Right ventricle myocardium superior (tissue), 1 donor: ENCODE data around the gene SRSF1. TPM values are rescaled to one million over a fixed set of nuclear protein-coding genes. Genes with fewer than 3 reads are reported as not detected.
"Not testable (repeated sequence)": the region's sequence is repeated elsewhere in the genome, so short reads cannot be mapped to it uniquely, and the experiment has no call there.

Experiments
- ATAC-seq: fragments of 200-7000 bp; cut with Tn5 transposase; one replicate; pipeline ENCODE4 v1.9.1; 2020; ENCODE audit warnings: mild to moderate bottlenecking; ENCODE audit not compliant: poor library complexity
- DNase-seq: peaks from one replicate; pipeline ENCODE4 v3.0.0-alpha.2; 2020
- intact Hi-C: fragments of 100-400 bp; cut with DNase I; formaldehyde crosslinking; loops from one replicate; pipeline ENCODE4 v1.11.2; 2022
- total RNA-seq: library from RNA; stranded (reverse); fragmentation: NEBNext Ultra II Directional; extraction: Animal tissue kit (Norgen Biotek cat#: 25700); gene quantifications from one replicate; pipeline ENCODE4 v1.2.1, GENCODE V29; 2021
- donor health status: DM: no; HTN: yes; CAD: no; lungs with severe emphysema.

SRSF1 gene
- total RNA-seq, 1 donor from 2014 or later = 90.9 TPM

- ATAC-seq (no peak), DNase-seq (no peak)
- intact Hi-C loops = no loop called here
These were observed 30.5 kb downstream of the SRSF1 start for GRCh38 chr17:57976594-57976993.

GRCh38 chr17:57975044-57975443, 32.0 kb downstream of the SRSF1 start:
- ATAC-seq (peak; percentile 53), DNase-seq (no peak)
- intact Hi-C loops = no loop called here

DNA sequence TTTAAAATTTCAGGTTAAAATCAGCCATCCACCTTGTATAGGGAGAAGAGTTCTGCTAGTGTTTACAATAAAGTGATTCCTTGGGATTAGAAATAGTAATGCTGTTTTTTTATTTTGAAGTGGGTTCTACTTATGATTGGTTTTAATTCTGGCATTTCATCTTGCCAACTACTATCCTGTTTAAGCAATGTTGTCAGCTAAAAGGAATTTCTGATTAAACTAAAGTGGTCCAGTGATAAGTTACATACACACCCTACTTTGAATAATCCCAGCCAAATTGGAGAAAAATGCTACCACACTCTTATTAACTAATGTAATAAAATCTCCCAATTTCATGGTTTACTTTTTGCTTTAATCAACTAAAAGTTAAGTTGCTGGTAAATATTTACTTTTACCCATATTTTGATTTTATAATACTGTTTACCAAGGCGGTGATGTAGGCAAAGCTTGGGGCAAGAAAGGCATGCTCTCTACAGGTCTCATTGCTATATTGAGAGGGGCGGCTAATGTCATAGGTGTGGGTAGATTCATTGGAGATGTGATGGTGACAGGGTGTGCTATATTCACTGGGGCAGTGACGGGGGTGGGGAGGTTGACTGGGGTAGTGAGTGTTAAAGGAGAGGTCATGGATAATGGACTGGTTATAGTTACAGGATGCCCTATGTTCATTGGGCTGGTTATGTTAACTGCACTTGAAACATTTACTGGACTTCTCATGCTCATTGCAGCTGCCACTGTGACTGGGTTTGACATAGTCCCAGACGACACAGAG, 32.8 kb downstream of the SRSF1 start:
- DNase-seq, intact Hi-C loops: not testable (repeated sequence)
- peak; percentile 67 for ATAC-seq

- intact Hi-C loops = no loop called here
- ATAC-seq (no peak), DNase-seq (no peak)
These were observed 34.9 kb downstream of the SRSF1 start for GRCh38 chr17:57972151-57972550.

DNA sequence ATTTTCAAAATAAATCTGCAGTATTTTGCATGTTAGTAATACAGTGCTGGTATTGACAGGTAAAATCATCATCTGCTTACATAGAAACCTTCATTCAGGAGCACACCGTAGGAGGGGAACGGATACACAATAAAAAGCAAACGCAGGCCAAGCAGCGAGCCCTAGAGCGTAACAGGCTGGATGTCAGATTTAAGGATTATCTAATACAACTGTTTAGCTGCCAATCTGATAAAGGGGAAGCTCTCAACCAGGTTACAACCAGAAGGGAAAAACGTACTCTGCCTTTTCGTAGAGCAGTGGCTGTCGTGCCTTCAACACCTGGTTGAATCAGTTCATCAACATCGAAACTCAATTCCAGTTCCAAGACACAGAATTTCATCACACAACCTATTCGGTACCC, 35.5 kb downstream of the SRSF1 start:
- intact Hi-C loops = loop anchor here (2.0 kb wide), 1 partner anchor 15 kb away; no protein-coding TSS in a partner anchor
- ATAC-seq = no peak
- no peak for DNase-seq

GRCh38 chr17:57970710-57971109, 36.3 kb downstream of the SRSF1 start:
- DNase-seq (no peak), ATAC-seq (no peak)
- intact Hi-C loops = loop anchor here (2.0 kb wide), 1 partner anchor 14 kb away; no protein-coding TSS in a partner anchor

- intact Hi-C loops = no loop called here
- no peak for ATAC-seq
- DNase-seq = no peak
These were observed 38.6 kb downstream of the SRSF1 start for GRCh38 chr17:57968456-57968855.

DNA sequence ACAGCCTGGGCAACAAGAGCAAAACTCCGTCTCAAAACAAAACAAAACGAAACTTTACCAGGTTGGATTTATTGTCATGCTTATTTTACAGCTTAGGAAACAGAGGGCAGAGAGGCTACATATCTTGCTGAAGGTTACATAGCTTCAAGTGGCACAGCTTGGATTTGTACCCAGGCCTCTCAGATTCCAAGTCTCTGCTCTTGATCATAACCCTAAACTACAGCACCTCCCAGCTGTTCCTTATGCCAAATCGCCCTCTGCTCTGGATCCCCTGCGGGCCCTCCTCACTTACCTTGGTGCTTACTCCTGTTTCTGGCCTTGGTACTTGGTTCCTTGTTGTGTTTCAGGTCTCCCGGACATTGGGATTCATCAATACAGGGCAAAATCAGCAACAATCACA, 40.2 kb downstream of the SRSF1 start:
- DNase-seq = no peak
- intact Hi-C loops = no loop called here

DNA sequence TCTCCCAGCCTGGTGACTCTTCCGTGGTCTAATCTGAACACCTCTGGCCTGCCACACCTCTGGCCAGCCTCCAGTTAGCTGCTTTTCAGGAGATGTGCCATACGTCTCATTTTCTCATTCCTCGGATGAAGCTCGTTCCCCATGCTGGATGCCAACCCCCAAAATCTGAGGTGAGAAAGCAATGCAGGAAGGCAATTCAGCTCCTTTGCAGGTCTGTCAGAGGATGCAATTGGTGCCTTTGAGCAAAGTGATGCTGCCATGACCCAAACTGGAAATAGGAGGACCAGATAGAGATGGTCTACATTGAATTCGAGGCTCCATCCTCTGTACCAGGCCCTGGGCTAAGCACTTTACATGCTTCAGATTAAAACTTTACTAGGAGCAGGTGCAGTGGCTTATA, 40.8 kb downstream of the SRSF1 start:
- intact Hi-C loops = no loop called here
- ATAC-seq (no peak), DNase-seq (no peak)

More for the DNA sequence above, 40.2 kb downstream of the SRSF1 start:
- peak; percentile 64 for ATAC-seq

DNA sequence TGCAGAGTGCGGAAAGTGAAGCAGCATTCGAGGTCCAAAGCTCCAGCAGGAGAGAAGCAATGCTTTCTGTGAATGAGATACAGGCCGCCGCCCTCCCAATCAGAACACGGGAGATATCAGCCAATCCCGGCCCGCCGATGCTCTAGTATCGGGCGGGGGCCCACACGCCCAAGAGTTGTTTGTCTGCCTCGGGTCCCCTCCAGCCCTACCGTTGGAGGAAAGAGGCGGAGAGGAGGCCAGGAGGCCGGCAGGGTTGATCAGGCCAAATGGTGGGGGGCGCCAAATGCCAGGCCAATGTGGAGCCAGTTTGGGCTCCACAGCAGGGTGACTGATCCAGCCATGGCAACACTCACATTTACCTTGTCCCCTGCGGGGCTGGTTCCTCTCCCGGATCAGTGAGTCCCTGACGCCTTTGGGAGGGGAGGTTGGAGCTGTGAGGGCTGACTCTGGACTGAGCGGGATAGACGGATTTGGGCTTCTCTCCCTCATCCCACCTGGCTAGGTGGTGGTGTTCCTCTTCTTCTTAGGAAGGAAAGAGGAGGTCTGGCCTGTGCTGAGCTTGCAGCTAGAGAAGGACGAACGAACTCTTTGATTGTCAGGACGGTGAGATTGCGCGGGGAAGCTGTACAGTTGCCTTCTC, 41.4 kb downstream of the SRSF1 start:
- intact Hi-C loops = no loop called here
- no peak for ATAC-seq

DNA sequence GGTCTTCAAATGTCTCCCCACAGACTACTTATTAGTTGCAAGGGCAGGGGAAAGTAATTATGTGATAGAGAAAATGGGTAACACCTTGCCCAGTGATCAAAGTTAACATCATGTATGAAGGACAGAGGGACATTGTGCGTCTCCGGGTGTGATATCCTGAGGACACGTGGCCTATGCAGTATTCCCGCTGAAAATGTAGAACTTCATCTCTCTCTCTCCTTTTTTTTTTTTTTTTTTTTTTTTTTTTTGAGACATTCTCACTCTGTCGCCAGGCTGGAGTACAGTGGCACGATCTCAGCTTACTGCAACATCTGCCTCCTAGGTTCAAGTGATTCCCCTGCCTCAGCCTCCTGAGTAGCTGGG, 43.9 kb downstream of the SRSF1 start:
- intact Hi-C loops = no loop called here
- DNase-seq (no peak), ATAC-seq (no peak)

More for the DNA sequence above, 41.4 kb downstream of the SRSF1 start:
- no peak for DNase-seq

DNA sequence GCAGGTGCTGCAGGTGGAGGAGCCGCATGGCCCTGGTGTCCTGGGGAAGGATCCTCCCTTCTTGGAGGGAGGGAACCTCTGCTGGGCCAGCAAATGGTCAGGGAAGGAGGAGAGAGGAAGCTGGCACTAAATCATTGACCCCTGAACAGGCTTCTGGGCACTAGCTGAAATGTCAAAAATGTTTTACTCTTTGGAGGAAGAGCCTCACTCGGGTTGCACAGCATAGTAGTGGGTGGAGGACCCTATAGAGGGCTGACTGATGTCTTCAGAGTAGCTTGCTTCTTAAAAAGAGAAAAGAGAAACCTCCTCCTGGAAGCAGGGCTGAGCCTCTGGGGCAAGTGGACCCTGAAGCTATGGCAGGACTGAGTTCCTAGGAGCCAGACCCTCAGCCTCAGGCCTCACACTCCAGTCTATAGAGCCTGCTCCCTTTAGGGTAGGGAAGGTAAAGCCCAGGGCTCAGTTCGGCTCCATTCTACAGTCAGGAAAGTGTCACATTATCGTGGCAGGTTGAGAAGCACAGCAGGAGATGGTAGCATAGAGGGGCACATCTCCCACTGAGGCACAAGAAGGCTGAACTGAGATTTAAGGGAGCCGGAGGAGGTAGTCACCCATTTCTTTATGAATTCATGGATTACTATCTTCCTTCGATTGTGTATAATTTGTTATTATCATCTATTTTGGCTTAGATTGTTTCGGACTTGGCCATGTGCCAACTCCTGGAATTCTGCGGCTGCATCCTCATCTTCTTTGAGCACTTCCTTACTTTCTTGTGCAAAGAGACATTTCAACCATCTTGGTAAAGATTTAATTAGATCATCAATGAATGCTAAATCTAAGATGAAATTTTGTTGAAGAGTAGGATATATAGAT, 44.5 kb downstream of the SRSF1 start:
- intact Hi-C loops = no loop called here
- no peak for ATAC-seq
- DNase-seq = no peak

DNA sequence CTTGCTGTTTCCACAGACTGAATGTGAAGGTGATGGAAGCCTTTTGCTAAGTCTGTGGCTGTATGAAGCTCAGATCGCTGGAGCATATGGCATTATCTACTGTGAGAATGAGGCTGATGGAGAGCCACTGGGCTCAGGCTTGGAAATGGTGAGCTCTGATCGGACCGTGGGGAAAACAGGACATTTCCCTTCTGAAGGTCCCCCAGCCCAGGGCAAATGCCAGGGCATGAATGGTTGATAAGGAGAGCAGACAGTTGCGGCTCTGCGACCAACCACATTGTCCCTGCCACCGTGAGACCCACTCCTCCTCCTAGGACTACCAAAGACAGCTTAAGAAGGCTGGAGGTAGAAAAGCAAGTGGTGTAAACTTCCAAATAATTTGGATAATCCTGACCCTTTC, 47.1 kb downstream of the SRSF1 start:
- intact Hi-C loops = no loop called here
- DNase-seq (no peak), ATAC-seq (no peak)

GRCh38 chr17:57958391-57958790, 48.7 kb downstream of the SRSF1 start:
- DNase-seq, intact Hi-C loops, ATAC-seq: not testable (repeated sequence)

GRCh38 chr17:57957886-57958285, 49.2 kb downstream of the SRSF1 start:
- no peak for DNase-seq
- intact Hi-C loops = loop anchor here (2.0 kb wide), 1 partner anchor 13 kb away; no protein-coding TSS in a partner anchor
- ATAC-seq = no peak

DNA sequence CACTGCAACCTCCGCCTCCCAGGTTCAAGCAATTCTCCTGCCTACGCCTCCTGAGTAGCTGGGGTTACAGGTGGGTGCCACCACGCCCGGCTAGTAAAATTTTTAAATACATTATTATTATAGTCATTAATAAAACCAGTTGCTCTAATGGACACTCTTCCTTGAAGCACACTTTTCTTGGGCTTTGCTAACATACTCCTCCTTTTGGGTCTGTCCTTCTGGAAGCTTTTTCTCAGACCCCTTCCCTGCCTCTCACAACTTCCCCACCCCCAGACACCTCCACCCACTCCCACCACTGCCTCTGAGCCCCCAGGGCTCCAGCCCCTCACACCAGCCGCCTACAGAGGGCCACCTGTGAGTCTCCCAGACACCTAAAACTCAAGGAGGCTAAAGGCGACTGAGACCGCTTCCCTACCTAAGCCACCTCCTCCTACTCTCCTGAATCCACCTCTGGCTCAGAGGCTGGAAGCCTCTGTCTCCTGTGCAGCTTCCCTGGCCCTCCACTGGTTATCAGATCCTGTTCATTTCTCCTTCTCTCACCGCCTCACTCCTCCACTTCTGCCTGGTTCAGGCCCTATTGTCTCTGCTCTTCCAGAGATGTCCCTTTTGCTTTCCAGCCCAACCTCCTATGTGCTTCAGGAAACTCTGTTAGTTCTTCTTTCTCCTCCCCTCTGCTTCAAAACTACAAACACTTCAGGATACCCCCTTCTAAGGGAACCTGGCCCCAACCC, 49.8 kb downstream of the SRSF1 start:
- DNase-seq = no peak
- intact Hi-C loops = loop anchor here (2.0 kb wide), 1 partner anchor 14 kb away; no protein-coding TSS in a partner anchor

GRCh38 chr17:57956291-57957119, 50.5 kb downstream of the SRSF1 start:
- ATAC-seq (no peak), DNase-seq (no peak)
- intact Hi-C loops = loop anchor here (2.0 kb wide), 1 partner anchor 14 kb away; no protein-coding TSS in a partner anchor

More for the DNA sequence above, 49.8 kb downstream of the SRSF1 start:
- ATAC-seq = no peak
